Endothelial cell of umbilical vein (primary cell): Measurements from ENCODE around the gene KDM4B. TPM values are rescaled to one million over a fixed set of nuclear protein-coding genes. Genes with fewer than 3 reads are reported as not detected.

ENCODE experiments used
- BruUV-seq: library from RNA; stranded (reverse); fragments of 400-500 nt; replicated peaks from 2 replicates; lab custom pipeline; 2021; lab: Mats Ljungman, UMichigan
- CTCF ChIA-PET: fragments of 300-600, 350-600 bp; sonication (Branson Sonifier 250); formaldehyde crosslinking; loops from one replicate; lab custom pipeline; 2021; ENCODE audit warnings: antibody characterized with exemption, inconsistent platforms; lab: Charles Lee
- POLR2A ChIA-PET: fragments of 300-600, 350-600 bp; sonication (Branson Sonifier 250); formaldehyde crosslinking; loops from one replicate; lab custom pipeline; 2021; ENCODE audit warnings: antibody characterized with exemption, inconsistent platforms; lab: Charles Lee
- DNase-seq: peaks from one replicate; pipeline ENCODE4 v3.0.0-alpha.2; 2011; ENCODE audit warnings: low read depth, low spot score
- FAIRE-seq: peaks from 2 replicates; lab custom pipeline; 2011; peaks lifted over from hg19 to GRCh38; lab: Jason Lieb, UNC
- H2AFZ ChIP-seq: 2 replicates; pipeline ENCODE4 v1.6.0; 2012; ENCODE audit warnings: low read depth, low read length, control low read depth, inconsistent platforms
- H3K27ac ChIP-seq: 2 replicates; pipeline ENCODE4 v1.5.1; 2011; ENCODE audit warnings: low read depth, mild to moderate bottlenecking, control low read depth, low read length, moderate library complexity; ENCODE audit not compliant: insufficient read depth
- H3K27me3 ChIP-seq, 2 experiments: 2 replicates each; pipeline versions ENCODE4 v1.6.0 to v1.6.1; 2011; ENCODE audit warnings: low read length in 2 of 2, mixed read lengths in 1 of 2; ENCODE audit not compliant: control insufficient read depth in 2 of 2, insufficient read depth in 2 of 2
- H3K36me3 ChIP-seq, 2 experiments: 2 replicates in 1 of 2; 3 replicates in 1 of 2; pipeline ENCODE4 v1.5.1; 2011; ENCODE audit warnings: low read length in 2 of 2, mild to moderate bottlenecking in 1 of 2, moderate library complexity in 1 of 2; ENCODE audit not compliant: control insufficient read depth in 2 of 2, insufficient read depth in 2 of 2; ENCODE audit errors: extremely low read depth in 1 of 2
- H3K4me1 ChIP-seq: 3 replicates; pipeline ENCODE4 v1.5.1; 2011; ENCODE audit warnings: mild to moderate bottlenecking, low read length; ENCODE audit not compliant: control insufficient read depth, insufficient read depth; ENCODE audit errors: extremely low read depth
- H3K4me2 ChIP-seq: 2 replicates; pipeline ENCODE4 v1.6.1; 2011; ENCODE audit warnings: low read length, control low read depth, mixed read lengths; ENCODE audit not compliant: insufficient read depth
- H3K4me3 ChIP-seq, 3 experiments: fragments of 200-600 bp in 1 of 3; sonication (generic), shearing (Covaris generic) in 1 of 3; replicated peaks in 1 of 3; 2 replicates each; pipeline ENCODE4 v1.5.1; 2011 to 2016; ENCODE audit warnings: control low read depth in 3 of 3, low read length in 3 of 3, mild to moderate bottlenecking in 2 of 3, inconsistent platforms in 1 of 3, low read depth in 1 of 3, moderate library complexity in 1 of 3; ENCODE audit not compliant: insufficient read depth in 1 of 3
- H3K79me2 ChIP-seq: 2 replicates; pipeline ENCODE4 v1.6.0; 2012; ENCODE audit warnings: low read length, inconsistent platforms; ENCODE audit not compliant: control insufficient read depth, insufficient read depth
- H3K9ac ChIP-seq: replicated peaks from 2 replicates; pipeline ENCODE3; 2011; ENCODE audit warnings: low read length, control low read depth; ENCODE audit not compliant: insufficient read depth; ENCODE audit errors: extremely low read depth
- H3K9me1 ChIP-seq: replicated peaks from 3 replicates; pipeline ENCODE4 v1.6.0; 2011; ENCODE audit warnings: mild to moderate bottlenecking, low read length; ENCODE audit not compliant: control insufficient read depth, insufficient read depth; ENCODE audit errors: extremely low read depth
- H3K9me3 ChIP-seq: replicated peaks from 2 replicates; pipeline ENCODE4 v1.5.1; 2012; ENCODE audit warnings: low read length, inconsistent platforms; ENCODE audit not compliant: control insufficient read depth, insufficient read depth
- H4K20me1 ChIP-seq: replicated peaks from 2 replicates; pipeline ENCODE3; 2011; ENCODE audit warnings: mild to moderate bottlenecking, low read length; ENCODE audit not compliant: control insufficient read depth, insufficient read depth; ENCODE audit errors: extremely low read depth
- CTCF ChIP-seq, 2 donors: IDR thresholded peaks; 1 replicate in 1 of 2; 2 replicates in 1 of 2; pipeline ENCODE4 v1.5.1; 2011; ENCODE audit warnings: low read length in 2 of 2, mild to moderate bottlenecking in 2 of 2, moderate library complexity in 2 of 2, control low read depth in 1 of 2, inconsistent platforms in 1 of 2, low read depth in 1 of 2; ENCODE audit not compliant: insufficient read depth in 1 of 2; ENCODE audit errors: extremely low read depth in 1 of 2
- EZH2 ChIP-seq: IDR thresholded peaks from 2 replicates; pipeline ENCODE4 v1.6.1; 2012; ENCODE audit warnings: borderline replicate concordance, low read depth, mild to moderate bottlenecking, moderate library complexity, low read length, inconsistent platforms; ENCODE audit not compliant: severe bottlenecking
- FOS ChIP-seq: IDR thresholded peaks from 2 replicates; pipeline ENCODE4 v1.6.1; 2011; ENCODE audit warnings: mild to moderate bottlenecking, low read length, moderate library complexity, borderline replicate concordance; ENCODE audit not compliant: insufficient read depth
- MYC ChIP-seq: IDR thresholded peaks from one replicate; pipeline ENCODE4 v1.6.1; 2011; ENCODE audit warnings: mild to moderate bottlenecking, low read depth, low read length
- POLR2A ChIP-seq: IDR thresholded peaks from 2 replicates; pipeline ENCODE4 v1.6.1; 2012; ENCODE audit warnings: low read depth, mild to moderate bottlenecking, control low read depth, low read length
- dilution Hi-C: fragments of 300-500 bp; cut with MboI; formaldehyde crosslinking; loops from one replicate; pipeline ENCODE4 v1.15.0; 2019; ENCODE audit warnings: low sequenced_read_pairs; ENCODE audit not compliant: extremely low pct_ligation_motif_present
- intact Hi-C: fragments of 100-400 bp; cut with micrococcal nuclease; formaldehyde crosslinking; loops from one replicate; pipeline ENCODE4 v1.10.0; 2022
- polyA plus RNA-seq, 4 experiments: library from polyadenylated mRNA; depleted of rRNA in 3 of 4; stranded (reverse) in 3 of 4; unstranded in 1 of 4; fragments of >200 nt; gene quantifications; 2 replicates each; pipeline versions ENCODE4 v1.2.1 to v1.2.3, GENCODE V29; 2011 to 2012; ENCODE audit warnings: missing spikeins in 1 of 4
- total RNA-seq: library from RNA; stranded (reverse); gene quantifications from 2 replicates; pipeline ENCODE4 v1.2.3, GENCODE V29; 2021
- TF ChIP-seq, protein P1 (sequence below): IDR thresholded peaks from 2 replicates; pipeline ENCODE4 v1.6.1; 2011; ENCODE audit not compliant: insufficient read depth, insufficient read length

Gene KDM4B
- total and polyA plus RNA-seq, 2 donors (not counting 3 experiments of a cell fraction or from before 2014, with no cell fraction given) = 12.4 to 37.2 TPM

DNA sequence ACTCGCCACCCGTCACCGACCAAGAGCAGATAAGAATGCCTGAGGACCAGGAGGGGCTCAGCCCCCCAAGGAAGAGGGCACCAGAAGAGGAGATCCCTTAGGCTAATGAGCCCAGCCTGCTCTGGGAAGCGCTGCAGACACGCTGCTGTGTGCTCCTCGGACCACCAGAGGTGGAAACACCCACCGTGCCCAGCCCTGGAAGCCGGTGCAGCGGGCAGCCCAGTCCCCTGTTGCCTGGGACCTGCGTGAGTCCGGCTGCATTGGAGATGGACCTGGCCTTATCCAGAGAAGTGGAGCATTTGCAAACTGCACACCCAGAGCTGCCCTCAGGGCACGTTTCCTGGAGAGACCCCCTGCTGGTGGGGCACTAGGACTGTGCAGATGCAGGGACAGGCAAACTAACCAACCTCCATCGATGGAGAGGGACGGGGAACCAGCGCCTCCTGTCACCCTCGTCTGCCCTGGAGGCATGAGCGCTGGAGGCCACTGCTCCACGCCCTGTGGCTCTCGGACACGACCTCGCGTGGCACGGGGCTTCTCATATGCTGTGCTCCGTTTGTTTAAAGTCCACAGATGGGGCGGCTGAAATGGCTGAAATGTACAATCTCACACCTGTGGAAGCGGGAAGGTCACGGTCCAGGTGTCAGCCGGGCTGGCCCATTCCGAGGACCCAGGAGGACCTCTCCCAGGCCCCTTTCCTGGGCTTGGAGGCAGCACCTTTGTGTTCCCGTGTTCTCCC is 153.9 kb downstream of the KDM4B start:
- intact Hi-C loops = no loop called here
- dilution Hi-C loops = no loop called here

DNA sequence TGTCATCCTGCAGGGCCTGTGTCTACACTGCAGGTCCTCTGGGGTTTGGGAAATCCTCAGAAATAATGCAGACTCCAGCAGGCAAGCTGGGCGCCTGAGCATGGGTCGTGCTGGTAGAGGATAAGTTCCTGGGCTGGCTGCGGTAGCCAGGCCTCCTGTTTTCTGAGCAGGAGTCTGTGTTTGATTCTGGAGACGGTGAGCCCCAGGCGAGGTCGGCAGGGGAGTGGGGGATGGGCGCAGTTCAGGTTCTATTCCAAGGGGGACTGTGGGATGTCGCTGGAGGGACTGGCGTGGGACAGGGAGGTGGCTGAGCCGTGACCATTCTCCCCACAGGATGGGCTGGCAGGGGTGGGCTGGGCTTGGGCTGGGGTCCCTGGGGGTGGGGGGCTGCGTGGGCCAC is 154.7 kb downstream of the KDM4B start:
- Histone ChIP-seq H3K36me3 (peaks cover 0 to 17% of the 10 kb centered on the region in 2 experiments), H3K27ac (no peak overlapping the region), H3K79me2 (no peaks in the 10 kb centered on the region), H3K4me1 (no peaks in the 10 kb centered on the region), H3K9ac (no peak overlapping the region), H2AFZ (no peak overlapping the region), H3K9me1 (no peaks in the 10 kb centered on the region), H3K9me3 (no peaks in the 10 kb centered on the region), H3K4me3 (no peak overlapping the region), H3K4me2 (no peak overlapping the region), H4K20me1 (no peaks in the 10 kb centered on the region), H3K27me3 (no peaks in the 10 kb centered on the region)
- POLR2A ChIA-PET = no interaction called here
- BruUV-seq = no TSS peak
- TF ChIP-seq MYC (no peak), POLR2A (no peak), FOS (no peak), CTCF (IDR thresholded peaks at IDR 0.05; ENCODE audit: extremely low read depth in 1 of 2, insufficient read depth in 1 of 2, low read depth in 1 of 2, low read length in 2 of 2) (no peak)
- TF ChIP-seq, protein P1, sequence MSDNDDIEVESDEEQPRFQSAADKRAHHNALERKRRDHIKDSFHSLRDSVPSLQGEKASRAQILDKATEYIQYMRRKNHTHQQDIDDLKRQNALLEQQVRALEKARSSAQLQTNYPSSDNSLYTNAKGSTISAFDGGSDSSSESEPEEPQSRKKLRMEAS = no peak
- DNase-seq (no peak), FAIRE-seq (no peak)
- intact Hi-C loops = no loop called here
- dilution Hi-C loops = no loop called here
- CTCF ChIA-PET = no interaction called here

More for the DNA sequence above, 153.9 kb downstream of the KDM4B start:
- Histone ChIP-seq H3K79me2 (no peaks in the 10 kb centered on the region), H3K36me3 (peaks cover 0 to 17% of the 10 kb centered on the region in 2 experiments), H3K4me3 (no peak overlapping the region), H4K20me1 (no peaks in the 10 kb centered on the region), H3K9ac (no peak overlapping the region), H3K4me2 (no peak overlapping the region), H3K4me1 (no peaks in the 10 kb centered on the region), H3K9me1 (no peaks in the 10 kb centered on the region), H2AFZ (no peak overlapping the region), H3K9me3 (no peaks in the 10 kb centered on the region), H3K27me3 (no peaks in the 10 kb centered on the region), H3K27ac (no peak overlapping the region)
- no TSS peak for BruUV-seq
- ChIA-PET POLR2A (no interaction called here), CTCF (no interaction called here)
- DNase-seq (no peak), FAIRE-seq (no peak)
- TF ChIP-seq MYC (no peak), POLR2A (no peak), EZH2 (no peak)
